ENCODE measurements around the gene TAF1.
"Not testable (repeated sequence)": the region's sequence is repeated elsewhere in the genome, so short reads cannot be mapped to it uniquely, and the experiment has no call there.

TAF1 gene

GRCh38 chrX:71420686-71421085, 54.5 kb downstream of the TAF1 start:
- H3K4me3 ChIP-seq (ENCODE audit: insufficient read depth, low read depth, low read length, poor library complexity, severe bottlenecking), result no peak overlapping the region
- no peaks in the 10 kb centered on the region for H3K9me3 ChIP-seq (ENCODE audit: control insufficient read depth, low read length)
- no peaks in the 10 kb centered on the region for H3K4me1 ChIP-seq (ENCODE audit: control insufficient read depth, insufficient read depth, low read length, poor library complexity, severe bottlenecking)
- DNase-seq, result no peak
- H3K36me3 ChIP-seq (ENCODE audit: control insufficient read depth, insufficient read depth, low read length), result peaks cover 14% of the 10 kb centered on the region
- no peak overlapping the region for H3K27ac ChIP-seq (ENCODE audit: insufficient read depth, low read length, poor library complexity, severe bottlenecking)
- H3K27me3 ChIP-seq (replicated peaks; ENCODE audit: control insufficient read depth, insufficient read depth, low read length, poor library complexity, severe bottlenecking), result no peaks in the 10 kb centered on the region

GRCh38 chrX:71432733-71433132, 66.6 kb downstream of the TAF1 start:
- Histone ChIP-seq H3K27ac (ENCODE audit: insufficient read depth, low read length, poor library complexity, severe bottlenecking) (no peak overlapping the region), H3K9me3 (ENCODE audit: control insufficient read depth, low read length) (no peaks in the 10 kb centered on the region), H3K36me3 (ENCODE audit: control insufficient read depth, insufficient read depth, low read length) (no peaks in the 10 kb centered on the region), H3K27me3 (replicated peaks; ENCODE audit: control insufficient read depth, insufficient read depth, low read length, poor library complexity, severe bottlenecking) (no peaks in the 10 kb centered on the region), H3K4me3 (ENCODE audit: insufficient read depth, low read depth, low read length, poor library complexity, severe bottlenecking) (no peak overlapping the region), H3K4me1 (ENCODE audit: control insufficient read depth, insufficient read depth, low read length, poor library complexity, severe bottlenecking) (no peaks in the 10 kb centered on the region)
- no peak for DNase-seq

- no peak overlapping the region for H3K27ac ChIP-seq (ENCODE audit: insufficient read depth, low read length, poor library complexity, severe bottlenecking)
- H3K9me3 ChIP-seq (ENCODE audit: control insufficient read depth, low read length), result no peaks in the 10 kb centered on the region
- H3K27me3 ChIP-seq (replicated peaks; ENCODE audit: control insufficient read depth, insufficient read depth, low read length, poor library complexity, severe bottlenecking), result no peaks in the 10 kb centered on the region
- DNase-seq, result no peak
- H3K4me1 ChIP-seq (ENCODE audit: control insufficient read depth, insufficient read depth, low read length, poor library complexity, severe bottlenecking), result no peaks in the 10 kb centered on the region
- H3K4me3 ChIP-seq (ENCODE audit: insufficient read depth, low read depth, low read length, poor library complexity, severe bottlenecking), result no peak overlapping the region
- no peaks in the 10 kb centered on the region for H3K36me3 ChIP-seq (ENCODE audit: control insufficient read depth, insufficient read depth, low read length)
Observed at GRCh38 chrX:71438750-71439149, 72.6 kb downstream of the TAF1 start.

- Histone ChIP-seq H3K4me1 (ENCODE audit: control insufficient read depth, insufficient read depth, low read length, poor library complexity, severe bottlenecking) (no peaks in the 10 kb centered on the region), H3K36me3 (ENCODE audit: control insufficient read depth, insufficient read depth, low read length) (no peaks in the 10 kb centered on the region), H3K4me3 (ENCODE audit: insufficient read depth, low read depth, low read length, poor library complexity, severe bottlenecking) (no peak overlapping the region), H3K27me3 (replicated peaks; ENCODE audit: control insufficient read depth, insufficient read depth, low read length, poor library complexity, severe bottlenecking) (no peaks in the 10 kb centered on the region), H3K9me3 (ENCODE audit: control insufficient read depth, low read length) (no peaks in the 10 kb centered on the region), H3K27ac (ENCODE audit: insufficient read depth, low read length, poor library complexity, severe bottlenecking) (no peak overlapping the region)
- no peak for DNase-seq
Observed at GRCh38 chrX:71439420-71439819, 73.3 kb downstream of the TAF1 start.

DNA sequence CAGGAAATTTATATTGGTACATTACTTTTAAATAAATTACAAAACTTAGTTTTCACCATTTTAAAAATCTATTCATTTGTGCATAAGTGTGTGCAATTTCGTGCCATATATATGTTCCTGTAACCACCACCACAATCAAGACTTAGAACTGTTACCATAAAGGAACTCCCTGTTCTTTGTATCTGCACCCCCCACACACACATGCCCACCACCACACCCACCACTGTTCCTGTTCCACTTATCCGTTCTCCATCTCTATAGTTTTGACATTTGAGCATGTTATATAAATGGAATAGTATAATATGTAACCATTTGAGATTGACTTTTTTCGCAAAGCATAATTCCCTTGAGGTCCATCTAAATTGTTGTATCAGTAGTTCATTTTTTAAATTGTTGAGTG, 73.7 kb downstream of the TAF1 start:
- no peak overlapping the region for H3K27ac ChIP-seq (ENCODE audit: insufficient read depth, low read length, poor library complexity, severe bottlenecking)
- H3K9me3 ChIP-seq (ENCODE audit: control insufficient read depth, low read length), result no peaks in the 10 kb centered on the region
- H3K4me1 ChIP-seq (ENCODE audit: control insufficient read depth, insufficient read depth, low read length, poor library complexity, severe bottlenecking), result no peaks in the 10 kb centered on the region
- DNase-seq, result no peak
- H3K4me3 ChIP-seq (ENCODE audit: insufficient read depth, low read depth, low read length, poor library complexity, severe bottlenecking), result no peak overlapping the region
- no peaks in the 10 kb centered on the region for H3K36me3 ChIP-seq (ENCODE audit: control insufficient read depth, insufficient read depth, low read length)
- H3K27me3 ChIP-seq (replicated peaks; ENCODE audit: control insufficient read depth, insufficient read depth, low read length, poor library complexity, severe bottlenecking), result no peaks in the 10 kb centered on the region

- no peak overlapping the region for H3K4me3 ChIP-seq (ENCODE audit: insufficient read depth, low read depth, low read length, poor library complexity, severe bottlenecking)
- no peaks in the 10 kb centered on the region for H3K9me3 ChIP-seq (ENCODE audit: control insufficient read depth, low read length)
- no peak overlapping the region for H3K27ac ChIP-seq (ENCODE audit: insufficient read depth, low read length, poor library complexity, severe bottlenecking)
- H3K4me1 ChIP-seq (ENCODE audit: control insufficient read depth, insufficient read depth, low read length, poor library complexity, severe bottlenecking), result no peaks in the 10 kb centered on the region
- no peak for DNase-seq
- no peaks in the 10 kb centered on the region for H3K27me3 ChIP-seq (replicated peaks; ENCODE audit: control insufficient read depth, insufficient read depth, low read length, poor library complexity, severe bottlenecking)
- H3K36me3 ChIP-seq (ENCODE audit: control insufficient read depth, insufficient read depth, low read length), result no peaks in the 10 kb centered on the region
Observed at GRCh38 chrX:71440401-71440800, 74.2 kb downstream of the TAF1 start.

DNA sequence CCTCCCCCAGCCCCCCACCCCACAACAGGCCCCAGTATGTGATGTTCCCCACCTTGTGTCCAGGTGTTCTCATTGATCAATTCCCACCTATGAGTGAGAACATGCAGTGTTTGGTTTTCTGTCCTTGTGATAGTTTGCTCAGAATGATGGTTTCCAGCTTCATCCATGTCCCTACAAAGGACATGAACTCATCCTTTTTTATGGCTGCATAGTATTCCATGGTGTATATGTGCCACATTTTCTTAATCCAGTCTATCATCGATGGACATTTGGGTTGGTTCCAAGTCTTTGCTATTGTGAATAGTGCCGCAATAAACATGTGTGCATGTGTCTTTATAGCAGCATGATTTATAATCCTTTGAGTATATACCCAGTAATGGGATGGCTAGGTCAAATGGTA, 75.7 kb downstream of the TAF1 start:
- DNase-seq; H3K4me1 ChIP-seq (ENCODE audit: control insufficient read depth, insufficient read depth, low read length, poor library complexity, severe bottlenecking); H3K27ac ChIP-seq (ENCODE audit: insufficient read depth, low read length, poor library complexity, severe bottlenecking); H3K36me3 ChIP-seq (ENCODE audit: control insufficient read depth, insufficient read depth, low read length); H3K4me3 ChIP-seq (ENCODE audit: insufficient read depth, low read depth, low read length, poor library complexity, severe bottlenecking); H3K9me3 ChIP-seq (ENCODE audit: control insufficient read depth, low read length); H3K27me3 ChIP-seq (replicated peaks; ENCODE audit: control insufficient read depth, insufficient read depth, low read length, poor library complexity, severe bottlenecking): not testable (repeated sequence)

DNA sequence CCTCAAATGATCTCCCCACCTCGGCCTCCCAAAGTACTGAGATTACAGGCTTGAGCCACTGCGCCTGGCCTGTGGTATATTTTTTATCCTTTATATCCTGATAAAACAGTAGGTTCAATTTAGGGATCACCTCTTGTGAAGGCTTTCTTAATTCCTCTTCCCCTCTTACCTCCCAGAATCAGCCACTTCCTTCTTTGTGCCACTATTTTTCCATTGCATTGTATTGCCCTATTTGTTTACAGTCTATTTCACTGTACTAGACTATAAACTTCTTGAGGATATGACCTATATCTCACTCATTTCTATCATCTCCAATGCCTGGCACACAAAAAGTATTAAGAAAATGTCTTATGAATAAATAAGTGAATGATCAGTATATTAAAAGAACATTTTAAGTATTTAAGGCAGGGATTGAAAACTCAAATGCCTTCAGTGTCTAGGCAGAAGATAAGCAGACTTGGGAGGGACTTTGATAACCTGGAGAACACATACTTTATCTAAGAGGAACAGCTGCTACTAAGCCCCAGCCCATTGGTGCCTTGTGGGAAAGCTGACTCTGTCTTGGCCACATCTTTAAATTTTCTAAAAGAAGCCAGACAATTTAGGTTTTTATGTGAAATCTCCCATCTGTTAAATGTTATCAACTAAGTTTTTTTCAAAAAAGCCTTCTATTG, 84.4 kb downstream of the TAF1 start:
- H3K4me1 ChIP-seq (ENCODE audit: control insufficient read depth, insufficient read depth, low read length, poor library complexity, severe bottlenecking), result no peaks in the 10 kb centered on the region
- H3K27me3 ChIP-seq (replicated peaks; ENCODE audit: control insufficient read depth, insufficient read depth, low read length, poor library complexity, severe bottlenecking), result no peaks in the 10 kb centered on the region
- H3K9me3 ChIP-seq (ENCODE audit: control insufficient read depth, low read length), result no peaks in the 10 kb centered on the region
- H3K4me3 ChIP-seq (ENCODE audit: insufficient read depth, low read depth, low read length, poor library complexity, severe bottlenecking), result no peak overlapping the region
- no peak for DNase-seq
- peaks cover 10% of the 10 kb centered on the region for H3K36me3 ChIP-seq (ENCODE audit: control insufficient read depth, insufficient read depth, low read length)
- H3K27ac ChIP-seq (ENCODE audit: insufficient read depth, low read length, poor library complexity, severe bottlenecking), result no peak overlapping the region

DNA sequence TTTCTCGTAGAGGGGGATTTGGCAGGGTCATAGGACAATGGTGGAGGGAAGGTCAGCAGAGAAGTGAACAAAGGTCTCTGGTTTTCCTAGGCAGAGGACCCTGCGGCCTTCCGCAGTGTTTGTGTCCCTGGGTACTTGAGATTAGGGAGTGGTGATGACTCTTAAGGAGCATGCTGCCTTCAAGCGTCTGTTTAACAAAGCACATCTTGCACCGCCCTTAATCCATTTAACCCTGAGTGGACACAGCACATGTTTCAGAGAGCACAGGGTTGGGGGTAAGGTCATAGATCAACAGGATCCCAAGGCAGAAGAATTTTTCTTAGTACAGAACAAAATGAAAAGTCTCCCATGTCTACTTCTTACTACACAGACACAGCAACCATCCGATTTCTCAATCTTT, 85.4 kb downstream of the TAF1 start:
- not testable (repeated sequence) for H3K4me1 ChIP-seq (ENCODE audit: control insufficient read depth, insufficient read depth, low read length, poor library complexity, severe bottlenecking); H3K9me3 ChIP-seq (ENCODE audit: control insufficient read depth, low read length); DNase-seq; H3K27ac ChIP-seq (ENCODE audit: insufficient read depth, low read length, poor library complexity, severe bottlenecking); H3K4me3 ChIP-seq (ENCODE audit: insufficient read depth, low read depth, low read length, poor library complexity, severe bottlenecking); H3K27me3 ChIP-seq (replicated peaks; ENCODE audit: control insufficient read depth, insufficient read depth, low read length, poor library complexity, severe bottlenecking)
- H3K36me3 ChIP-seq (ENCODE audit: control insufficient read depth, insufficient read depth, low read length), result peaks cover 17% of the 10 kb centered on the region

- Histone ChIP-seq H3K4me3 (ENCODE audit: insufficient read depth, low read depth, low read length, poor library complexity, severe bottlenecking) (no peak overlapping the region), H3K27ac (ENCODE audit: insufficient read depth, low read length, poor library complexity, severe bottlenecking) (no peak overlapping the region), H3K36me3 (ENCODE audit: control insufficient read depth, insufficient read depth, low read length) (peaks cover 29% of the 10 kb centered on the region), H3K9me3 (ENCODE audit: control insufficient read depth, low read length) (no peaks in the 10 kb centered on the region), H3K4me1 (ENCODE audit: control insufficient read depth, insufficient read depth, low read length, poor library complexity, severe bottlenecking) (no peaks in the 10 kb centered on the region), H3K27me3 (replicated peaks; ENCODE audit: control insufficient read depth, insufficient read depth, low read length, poor library complexity, severe bottlenecking) (no peaks in the 10 kb centered on the region)
- no peak for DNase-seq
Observed at GRCh38 chrX:71453056-71453455, 86.9 kb downstream of the TAF1 start.
